Fibroblast of lung (primary cell): ENCODE results near the gene TSNAX. TPM values are rescaled to one million over a fixed set of nuclear protein-coding genes. Genes with fewer than 3 reads are reported as not detected.
"Not testable (repeated sequence)": the region's sequence is repeated elsewhere in the genome, so short reads cannot be mapped to it uniquely, and the experiment has no call there.

Source experiments
- DNase-seq, 2 donors: peaks; one replicate each; pipeline versions ENCODE4 v3.0.0 to v3.0.0-alpha.2; 2010; ENCODE audit warnings: low read depth in 2 of 2
- H2AFZ ChIP-seq: 2 replicates; pipeline ENCODE4 v1.5.1; 2012; ENCODE audit warnings: low read length, control low read depth, inconsistent platforms
- H3K27ac ChIP-seq: 2 replicates; pipeline ENCODE4 v1.5.1; 2011; ENCODE audit warnings: low read length, control low read depth; ENCODE audit not compliant: insufficient read depth
- H3K27me3 ChIP-seq: 2 replicates; pipeline ENCODE4 v1.5.1; 2011; ENCODE audit warnings: mild to moderate bottlenecking, low read length; ENCODE audit not compliant: control insufficient read depth, insufficient read depth
- H3K36me3 ChIP-seq: 2 replicates; pipeline ENCODE4 v1.5.1; 2011; ENCODE audit warnings: low read length; ENCODE audit not compliant: control insufficient read depth, insufficient read depth
- H3K4me1 ChIP-seq: 2 replicates; pipeline ENCODE4 v1.5.1; 2011; ENCODE audit warnings: low read length; ENCODE audit not compliant: control insufficient read depth, insufficient read depth; ENCODE audit errors: extremely low read depth
- H3K4me2 ChIP-seq: 2 replicates; pipeline ENCODE4 v1.5.1; 2011; ENCODE audit warnings: low read length, control low read depth; ENCODE audit not compliant: insufficient read depth; ENCODE audit errors: extremely low read depth
- H3K4me3 ChIP-seq, 4 experiments: fragments of 200-600 bp in 1 of 4; sonication (generic) in 1 of 4; replicated peaks in 1 of 4; 2 replicates each; pipeline ENCODE4 v1.5.1; 2011 to 2016; ENCODE audit warnings: low read length in 4 of 4, low read depth in 3 of 4, mild to moderate bottlenecking in 3 of 4, control low read depth in 2 of 4, inconsistent platforms in 1 of 4, mixed read lengths in 1 of 4; ENCODE audit not compliant: insufficient read depth in 1 of 4; ENCODE audit errors: control extremely low read depth in 1 of 4
- H3K79me2 ChIP-seq: 2 replicates; pipeline ENCODE4 v1.5.1; 2012; ENCODE audit warnings: mild to moderate bottlenecking, low read length, inconsistent platforms; ENCODE audit not compliant: control insufficient read depth, insufficient read depth
- H3K9ac ChIP-seq: 2 replicates; pipeline ENCODE4 v1.5.1; 2011; ENCODE audit warnings: mild to moderate bottlenecking, low read length, control low read depth; ENCODE audit not compliant: insufficient read depth
- H3K9me3 ChIP-seq: 2 replicates; pipeline ENCODE4 v1.5.1; 2012; ENCODE audit warnings: low read depth, low read length; ENCODE audit not compliant: control insufficient read depth, insufficient read depth
- H4K20me1 ChIP-seq: 2 replicates; pipeline ENCODE4 v1.5.1; 2011; ENCODE audit warnings: low read length; ENCODE audit not compliant: control insufficient read depth, insufficient read depth; ENCODE audit errors: extremely low read depth
- CTCF ChIP-seq, 2 donors: IDR thresholded peaks in 1 of 2; conservative IDR thresholded peaks in 1 of 2; 1 replicate in 1 of 2; 2 replicates in 1 of 2; pipeline ENCODE4 v1.5.1; 2011 to 2012; ENCODE audit warnings: low read length in 2 of 2, control low read depth in 1 of 2, inconsistent platforms in 1 of 2, low read depth in 1 of 2, mild to moderate bottlenecking in 1 of 2
- EZH2 ChIP-seq: IDR thresholded peaks from 2 replicates; pipeline ENCODE4 v1.5.1; 2012; ENCODE audit warnings: low read length, control low read depth, mild to moderate bottlenecking; ENCODE audit errors: missing control alignments
- polyA plus RNA-seq, 2 donors: library from polyadenylated mRNA; depleted of rRNA in 1 of 2; stranded (reverse) in 1 of 2; unstranded in 1 of 2; fragments of >200 nt; gene quantifications; 2 replicates each; pipeline ENCODE4 v1.2.1, GENCODE V29; 2011 to 2012; ENCODE audit warnings: missing spikeins in 1 of 2
- total RNA-seq: library from RNA; depleted of rRNA; stranded (reverse); fragments of >200 nt; gene quantifications from 2 replicates; pipeline ENCODE4 v1.2.1, GENCODE V29; 2014

Gene TSNAX
- total and polyA plus RNA-seq, 2 donors (not counting 1 experiment from before 2014, with no cell fraction given), result 30.2 to 46.3 TPM

GRCh38 chr1:231592809-231593208, 64.3 kb downstream of the TSNAX start:
- DNase-seq, result no peak
- Histone ChIP-seq H3K4me1 (no peaks in the 10 kb centered on the region), H3K79me2 (no peaks in the 10 kb centered on the region), H3K9me3 (no peaks in the 10 kb centered on the region), H3K27me3 (no peaks in the 10 kb centered on the region), H3K9ac (no peak overlapping the region), H4K20me1 (no peaks in the 10 kb centered on the region), H2AFZ (no peak overlapping the region), H3K4me3 (no peak overlapping the region), H3K4me2 (no peak overlapping the region), H3K27ac (no peak overlapping the region), H3K36me3 (no peaks in the 10 kb centered on the region)
- TF ChIP-seq EZH2 (no peak), CTCF (conservative IDR thresholded peaks at IDR 0.05 in 1 of 2, IDR thresholded peaks at IDR 0.05 in 1 of 2; ENCODE audit: low read depth in 1 of 2, low read length in 2 of 2) (no peak)

- H3K4me2 ChIP-seq, H3K4me3 ChIP-seq, H3K4me1 ChIP-seq, H3K9ac ChIP-seq, H3K27ac ChIP-seq, DNase-seq, H3K27me3 ChIP-seq, H2AFZ ChIP-seq, H3K9me3 ChIP-seq, H3K79me2 ChIP-seq, H3K36me3 ChIP-seq, H4K20me1 ChIP-seq: not testable (repeated sequence)
Observed at GRCh38 chr1:231593264-231593663, 64.8 kb downstream of the TSNAX start.

GRCh38 chr1:231594123-231594522, 65.7 kb downstream of the TSNAX start:
- Histone ChIP-seq H4K20me1 (no peaks in the 10 kb centered on the region), H3K4me3 (no peak overlapping the region), H3K9ac (no peak overlapping the region), H3K79me2 (no peaks in the 10 kb centered on the region), H3K4me1 (no peaks in the 10 kb centered on the region), H3K36me3 (no peaks in the 10 kb centered on the region), H3K27ac (no peak overlapping the region), H3K27me3 (no peaks in the 10 kb centered on the region), H3K9me3 (no peaks in the 10 kb centered on the region), H2AFZ (no peak overlapping the region), H3K4me2 (no peak overlapping the region)
- no peak for DNase-seq
- TF ChIP-seq EZH2, result no peak
- no peak for TF ChIP-seq CTCF (conservative IDR thresholded peaks at IDR 0.05 in 1 of 2, IDR thresholded peaks at IDR 0.05 in 1 of 2; ENCODE audit: low read depth in 1 of 2, low read length in 2 of 2)
